ENCODE measurements around the gene USP49.

Gene USP49

DNA sequence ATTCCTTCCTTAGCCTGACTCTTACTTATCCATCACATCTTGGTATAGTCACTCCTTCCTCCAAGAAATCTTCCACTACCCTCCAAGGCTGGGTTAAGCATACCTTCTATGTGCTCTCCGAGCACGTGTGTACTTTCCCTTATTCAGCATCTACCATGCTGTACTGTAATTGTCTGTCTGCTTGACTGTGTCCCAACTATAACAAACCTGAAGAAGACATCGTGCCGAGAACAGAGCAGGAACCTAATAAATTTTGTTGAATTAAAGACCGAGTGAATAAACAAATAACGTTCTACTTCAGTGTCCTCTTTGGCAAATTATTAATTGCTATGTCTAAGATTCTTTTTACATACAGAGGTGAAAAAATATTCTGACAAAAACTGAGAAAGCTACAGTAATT lies 35.8 kb downstream of the USP49 start:
- Histone ChIP-seq H3K4me2 (ENCODE audit: low read length, poor library complexity, severe bottlenecking) (no peak overlapping the region), H3K9ac (ENCODE audit: low read length) (no peak overlapping the region), H3K79me1 (replicated peaks; ENCODE audit: low read length, poor library complexity, severe bottlenecking) (no peaks in the 10 kb centered on the region), H2BK12ac (ENCODE audit: low read length in 2 of 2) (no peak overlapping the region), H3K9me3 (ENCODE audit: control insufficient read depth, low read length) (no peaks in the 10 kb centered on the region), H3K27ac (ENCODE audit: low read length, poor library complexity, severe bottlenecking) (no peak overlapping the region), H3K4ac (ENCODE audit: low read depth in 1 of 2, low read length in 2 of 2) (no peak overlapping the region), H3K36me3 (ENCODE audit: control insufficient read depth in 1 of 2, insufficient read depth in 2 of 2, low read depth in 1 of 2, low read length in 2 of 2) (no peaks in the 10 kb centered on the region), H2BK5ac (ENCODE audit: low read depth, low read length, poor library complexity, severe bottlenecking) (no peak overlapping the region), H3K18ac (ENCODE audit: low read depth in 1 of 2, low read length in 2 of 2) (no peak overlapping the region), H4K91ac (ENCODE audit: low read length) (no peak overlapping the region), H2BK120ac (ENCODE audit: low read depth, low read length) (no peak overlapping the region), H3K27me3 (ENCODE audit: control insufficient read depth in 1 of 2, insufficient read depth in 1 of 2, low read length in 2 of 2) (no peaks in the 10 kb centered on the region), H3K23ac (ENCODE audit: low read length in 2 of 2) (no peak overlapping the region), H3K4me1 (ENCODE audit: control insufficient read depth, insufficient read depth, low read depth, low read length) (no peaks in the 10 kb centered on the region), H3K14ac (ENCODE audit: low read length in 2 of 2) (no peak overlapping the region), H3K4me3 (ENCODE audit: insufficient read depth in 1 of 2, low read depth in 1 of 2, low read length in 2 of 2) (no peak overlapping the region), H2BK15ac (ENCODE audit: low read depth, poor library complexity, severe bottlenecking) (no peak overlapping the region), H4K8ac (ENCODE audit: low read length) (no peak overlapping the region), H2AK5ac (ENCODE audit: low read length, severe bottlenecking) (no peak overlapping the region), H2AFZ (ENCODE audit: low read depth, low read length) (no peak overlapping the region)
- 100% methylated on average over 5 of the region's 6 CpGs for WGBS
- DNase-seq = no peak

DNA sequence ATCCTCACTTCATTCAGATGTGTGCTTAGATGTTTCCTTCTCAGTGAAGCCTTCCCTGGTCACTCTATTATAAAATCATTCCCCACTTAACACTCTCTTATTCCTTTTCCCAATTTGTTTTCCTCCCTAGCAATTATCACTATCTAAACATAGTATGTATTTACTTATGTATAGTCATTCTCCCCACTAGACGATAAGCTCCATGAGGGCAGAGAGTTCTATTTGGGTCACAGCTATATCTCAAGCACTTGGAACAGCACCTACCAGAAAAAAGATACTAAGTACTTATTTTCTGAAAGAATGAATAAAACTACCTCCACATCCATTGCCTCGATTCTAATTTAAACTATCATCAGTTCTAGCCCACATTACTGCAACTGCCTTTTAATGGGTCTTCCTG lies 36.5 kb downstream of the USP49 start:
- Histone ChIP-seq H2AK5ac (ENCODE audit: low read length, severe bottlenecking) (no peak overlapping the region), H3K36me3 (ENCODE audit: control insufficient read depth in 1 of 2, insufficient read depth in 2 of 2, low read depth in 1 of 2, low read length in 2 of 2) (no peaks in the 10 kb centered on the region), H3K14ac (ENCODE audit: low read length in 2 of 2) (no peak overlapping the region), H2BK12ac (ENCODE audit: low read length in 2 of 2) (no peak overlapping the region), H3K79me1 (replicated peaks; ENCODE audit: low read length, poor library complexity, severe bottlenecking) (no peaks in the 10 kb centered on the region), H3K9me3 (ENCODE audit: control insufficient read depth, low read length) (no peaks in the 10 kb centered on the region), H3K9ac (ENCODE audit: low read length) (no peak overlapping the region), H3K4me2 (ENCODE audit: low read length, poor library complexity, severe bottlenecking) (no peak overlapping the region), H3K18ac (ENCODE audit: low read depth in 1 of 2, low read length in 2 of 2) (no peak overlapping the region), H3K4me1 (ENCODE audit: control insufficient read depth, insufficient read depth, low read depth, low read length) (no peaks in the 10 kb centered on the region), H2BK120ac (ENCODE audit: low read depth, low read length) (no peak overlapping the region), H4K8ac (ENCODE audit: low read length) (no peak overlapping the region), H2AFZ (ENCODE audit: low read depth, low read length) (no peak overlapping the region), H3K4me3 (ENCODE audit: insufficient read depth in 1 of 2, low read depth in 1 of 2, low read length in 2 of 2) (no peak overlapping the region), H3K23ac (ENCODE audit: low read length in 2 of 2) (no peak overlapping the region), H4K91ac (ENCODE audit: low read length) (no peak overlapping the region), H3K4ac (ENCODE audit: low read depth in 1 of 2, low read length in 2 of 2) (no peak overlapping the region), H2BK5ac (ENCODE audit: low read depth, low read length, poor library complexity, severe bottlenecking) (no peak overlapping the region), H3K27ac (ENCODE audit: low read length, poor library complexity, severe bottlenecking) (no peak overlapping the region), H3K27me3 (ENCODE audit: control insufficient read depth in 1 of 2, insufficient read depth in 1 of 2, low read length in 2 of 2) (no peaks in the 10 kb centered on the region), H2BK15ac (ENCODE audit: low read depth, poor library complexity, severe bottlenecking) (no peak overlapping the region)
- no peak for DNase-seq
- WGBS = 92% methylated on average over 2 of the region's 2 CpGs

DNA sequence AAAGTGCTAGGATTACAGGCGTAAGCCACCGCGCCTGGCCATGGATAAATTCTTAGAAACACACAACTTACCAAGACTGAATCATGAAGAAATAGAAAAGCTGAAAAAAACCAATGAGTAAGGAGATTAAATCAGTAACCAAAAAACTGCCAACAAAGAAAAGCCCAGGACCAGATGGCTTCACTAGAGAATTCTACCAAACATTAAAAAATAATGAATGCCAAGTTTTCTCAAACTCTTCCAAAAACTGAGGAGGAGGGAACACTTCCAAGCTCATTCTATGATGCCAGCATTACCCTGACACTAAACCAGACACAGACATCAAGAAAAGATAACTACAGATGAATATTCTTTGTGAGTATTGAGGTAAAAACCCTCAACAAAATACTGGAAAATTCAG lies 44.3 kb downstream of the USP49 start:
- H2AFZ ChIP-seq (ENCODE audit: low read depth, low read length) = no peak overlapping the region
- no peak for DNase-seq
- no peak overlapping the region for H3K4ac ChIP-seq (ENCODE audit: low read depth in 1 of 2, low read length in 2 of 2)
- H3K4me3 ChIP-seq (ENCODE audit: insufficient read depth in 1 of 2, low read depth in 1 of 2, low read length in 2 of 2) = no peak overlapping the region
- no CpG with 5 or more reads among the region's 3 CpGs for WGBS
- no peaks in the 10 kb centered on the region for H3K4me1 ChIP-seq (ENCODE audit: control insufficient read depth, insufficient read depth, low read depth, low read length)
- no peaks in the 10 kb centered on the region for H3K27me3 ChIP-seq (ENCODE audit: control insufficient read depth in 1 of 2, insufficient read depth in 1 of 2, low read length in 2 of 2)
- peaks cover 0 to 4% of the 10 kb centered on the region in 2 experiments for H3K36me3 ChIP-seq (ENCODE audit: control insufficient read depth in 1 of 2, insufficient read depth in 2 of 2, low read depth in 1 of 2, low read length in 2 of 2)
- no peak overlapping the region for H2AK5ac ChIP-seq (ENCODE audit: low read length, severe bottlenecking)
- no peaks in the 10 kb centered on the region for H3K9me3 ChIP-seq (ENCODE audit: control insufficient read depth, low read length)
- H3K14ac ChIP-seq (ENCODE audit: low read length in 2 of 2) = no peak overlapping the region
- H3K18ac ChIP-seq (ENCODE audit: low read depth in 1 of 2, low read length in 2 of 2) = no peak overlapping the region
- H3K27ac ChIP-seq (ENCODE audit: low read length, poor library complexity, severe bottlenecking) = no peak overlapping the region
- H3K9ac ChIP-seq (ENCODE audit: low read length) = no peak overlapping the region
- no peak overlapping the region for H2BK12ac ChIP-seq (ENCODE audit: low read length in 2 of 2)
- H3K79me1 ChIP-seq (replicated peaks; ENCODE audit: low read length, poor library complexity, severe bottlenecking) = peaks cover 1% of the 10 kb centered on the region
- no peak overlapping the region for H2BK5ac ChIP-seq (ENCODE audit: low read depth, low read length, poor library complexity, severe bottlenecking)
- H4K91ac ChIP-seq (ENCODE audit: low read length) = no peak overlapping the region
- H3K23ac ChIP-seq (ENCODE audit: low read length in 2 of 2) = no peak overlapping the region
- H4K8ac ChIP-seq (ENCODE audit: low read length) = no peak overlapping the region
- no peak overlapping the region for H2BK120ac ChIP-seq (ENCODE audit: low read depth, low read length)
- no peak overlapping the region for H2BK15ac ChIP-seq (ENCODE audit: low read depth, poor library complexity, severe bottlenecking)
- no peak overlapping the region for H3K4me2 ChIP-seq (ENCODE audit: low read length, poor library complexity, severe bottlenecking)

DNA sequence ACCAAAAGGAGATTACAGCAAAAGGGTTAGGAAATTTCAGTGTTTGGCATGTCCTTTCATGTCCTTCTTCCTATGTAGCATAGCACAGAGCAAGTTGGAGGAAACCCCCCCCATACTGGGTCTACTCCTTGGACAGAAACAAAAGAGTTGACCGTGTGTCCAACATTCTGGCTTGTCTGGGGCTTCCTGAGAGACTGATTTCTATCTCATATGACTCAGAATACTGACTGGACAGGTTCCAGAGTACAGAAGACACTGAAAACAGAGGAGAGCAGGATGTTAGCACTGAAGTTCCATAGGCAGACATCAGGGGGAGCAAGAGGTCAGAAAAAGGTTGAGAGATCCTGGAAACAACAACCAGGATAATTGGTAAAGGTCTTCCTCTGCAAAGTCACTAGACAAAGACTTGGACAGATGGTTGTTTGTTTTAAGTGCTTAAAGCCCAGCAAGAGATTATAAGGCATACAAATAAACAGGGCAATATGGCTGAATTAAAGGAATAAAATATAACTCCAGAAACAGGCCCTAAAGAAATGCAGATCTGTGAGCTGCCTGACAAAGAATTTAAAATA lies 48.4 kb downstream of the USP49 start:
- 0% methylated on average over 1 of the region's 1 CpG for WGBS
- peaks cover 0 to 4% of the 10 kb centered on the region in 2 experiments for H3K36me3 ChIP-seq (ENCODE audit: control insufficient read depth in 1 of 2, insufficient read depth in 2 of 2, low read depth in 1 of 2, low read length in 2 of 2)
- H3K4me3 ChIP-seq (ENCODE audit: insufficient read depth in 1 of 2, low read depth in 1 of 2, low read length in 2 of 2) = no peak overlapping the region

More for the DNA sequence above, 48.4 kb downstream of the USP49 start:
- Histone ChIP-seq H3K9ac (ENCODE audit: low read length) (peak overlapping the region; percentile 43), H3K4me2 (ENCODE audit: low read length, poor library complexity, severe bottlenecking) (no peak overlapping the region), H4K91ac (ENCODE audit: low read length) (no peak overlapping the region), H3K4ac (ENCODE audit: low read depth in 1 of 2, low read length in 2 of 2) (no peak overlapping the region), H4K8ac (ENCODE audit: low read length) (peak overlapping the region; percentile 41), H3K27me3 (ENCODE audit: control insufficient read depth in 1 of 2, insufficient read depth in 1 of 2, low read length in 2 of 2) (no peaks in the 10 kb centered on the region), H2BK12ac (ENCODE audit: low read length in 2 of 2) (peak overlapping the region in 1 of 2 experiments; percentile 55), H3K4me1 (ENCODE audit: control insufficient read depth, insufficient read depth, low read depth, low read length) (no peaks in the 10 kb centered on the region), H2AFZ (ENCODE audit: low read depth, low read length) (no peak overlapping the region), H3K9me3 (ENCODE audit: control insufficient read depth, low read length) (no peaks in the 10 kb centered on the region), H3K79me1 (replicated peaks; ENCODE audit: low read length, poor library complexity, severe bottlenecking) (peaks cover 3% of the 10 kb centered on the region), H3K14ac (ENCODE audit: low read length in 2 of 2) (no peak overlapping the region), H2BK15ac (ENCODE audit: low read depth, poor library complexity, severe bottlenecking) (no peak overlapping the region), H2BK120ac (ENCODE audit: low read depth, low read length) (no peak overlapping the region), H3K18ac (ENCODE audit: low read depth in 1 of 2, low read length in 2 of 2) (peak overlapping the region; percentile 64 to 79), H3K27ac (ENCODE audit: low read length, poor library complexity, severe bottlenecking) (peak overlapping the region; percentile 80), H2AK5ac (ENCODE audit: low read length, severe bottlenecking) (no peak overlapping the region), H2BK5ac (ENCODE audit: low read depth, low read length, poor library complexity, severe bottlenecking) (no peak overlapping the region), H3K23ac (ENCODE audit: low read length in 2 of 2) (no peak overlapping the region)
- peak; percentile 93 for DNase-seq
